ENCODE measurements around the gene CD151.
A peak's percentile ranks its signal among the peaks of the same experiment; 100 is the strongest.

Gene CD151

GRCh38 chr11:838441-839279 is 5.9 kb downstream of the CD151 start:
- DNase-seq (no peak), ATAC-seq (no peak)
- Mint-ChIP-seq H3K9me3 (no peaks in the 10 kb centered on the region), H3K4me1 (peaks cover 70% of the 10 kb centered on the region), H3K27me3 (no peaks in the 10 kb centered on the region), H3K4me3 (no peak overlapping the region), H3K27ac (no peak overlapping the region)

GRCh38 chr11:839280-839623 is 6.5 kb downstream of the CD151 start:
- no peaks in the 10 kb centered on the region for H3K9me3 Mint-ChIP-seq
- no peak for DNase-seq
- no peak overlapping the region for H3K4me3 Mint-ChIP-seq
- H3K27ac Mint-ChIP-seq, result peak overlapping the region in 1 of 2 donors; percentile 83
- ATAC-seq, result no peak
- H3K4me1 Mint-ChIP-seq, result peaks cover 70% of the 10 kb centered on the region
- no peaks in the 10 kb centered on the region for H3K27me3 Mint-ChIP-seq

- Mint-ChIP-seq H3K4me1 (peaks cover 70% of the 10 kb centered on the region), H3K27ac (peak overlapping the region in 1 of 2 donors; percentile 83), H3K4me3 (peak overlapping the region in 1 of 2 donors; percentile 88), H3K27me3 (no peaks in the 10 kb centered on the region), H3K9me3 (no peaks in the 10 kb centered on the region)
- no peak for ATAC-seq
- no peak for DNase-seq
Measured at GRCh38 chr11:839875-840617, 7.3 kb downstream of the CD151 start.

GRCh38 chr11:841981-842369 is 9.2 kb downstream of the CD151 start:
- H3K27me3 Mint-ChIP-seq, result no peaks in the 10 kb centered on the region
- H3K27ac Mint-ChIP-seq, result peak overlapping the region; percentile 93 to 95
- peaks cover 75% of the 10 kb centered on the region for H3K4me1 Mint-ChIP-seq
- H3K4me3 Mint-ChIP-seq, result peak overlapping the region; percentile 88 to 89
- ATAC-seq (peak; percentile 41), DNase-seq (no peak)
- H3K9me3 Mint-ChIP-seq, result no peaks in the 10 kb centered on the region

GRCh38 chr11:842370-843002 is 9.7 kb downstream of the CD151 start, which contains the start of the genes POLR2L and TSPAN4:
TSS of gene POLR2L (minus strand) at chr11:842529. CDS start at chr11:842508, 21 bp downstream.
TSS of gene TSPAN4 (plus strand) at chr11:842852. CDS start at chr11:850305, 7,453 bp downstream.
- DNase-seq (peak; percentile 89 to 90), ATAC-seq (peak; percentile 75)
- Mint-ChIP-seq H3K9me3 (no peaks in the 10 kb centered on the region), H3K4me1 (peaks cover 71% of the 10 kb centered on the region), H3K4me3 (peak within 1 kb of the TSS; percentile 89 to 94), H3K27ac (peak within 1 kb of the TSS; percentile 93 to 95), H3K27me3 (no peaks in the 10 kb centered on the region)

- DNase-seq (no peak), ATAC-seq (peak; percentile 2)
- Mint-ChIP-seq H3K27me3 (peaks cover under 1% of the 10 kb centered on the region), H3K4me1 (peaks cover 68% of the 10 kb centered on the region), H3K4me3 (peak overlapping the region; percentile 89 to 94), H3K9me3 (no peaks in the 10 kb centered on the region), H3K27ac (peak overlapping the region; percentile 85)
Measured at GRCh38 chr11:843086-843734, 10.5 kb downstream of the CD151 start.

- Mint-ChIP-seq H3K4me3 (peak overlapping the region; percentile 89 to 94), H3K4me1 (peaks cover 68% of the 10 kb centered on the region), H3K27ac (peak overlapping the region; percentile 85), H3K9me3 (no peaks in the 10 kb centered on the region), H3K27me3 (peaks cover 9% of the 10 kb centered on the region)
- ATAC-seq (peak; percentile 42), DNase-seq (no peak)
Measured at GRCh38 chr11:843818-844692, 11.3 kb downstream of the CD151 start.

- ATAC-seq (peak; percentile 20), DNase-seq (peak in 1 of 2 donors; percentile 61)
- Mint-ChIP-seq H3K9me3 (no peaks in the 10 kb centered on the region), H3K27ac (peak overlapping the region in 1 of 2 donors; percentile 42), H3K4me1 (peaks cover 66% of the 10 kb centered on the region), H3K4me3 (peak overlapping the region; percentile 59 to 94), H3K27me3 (peaks cover 11% of the 10 kb centered on the region)
Measured at GRCh38 chr11:844693-845644, 12.2 kb downstream of the CD151 start.

- ATAC-seq (no peak), DNase-seq (no peak)
- peaks cover 11% of the 10 kb centered on the region for H3K27me3 Mint-ChIP-seq
- peak overlapping the region in 1 of 2 donors; percentile 71 for H3K27ac Mint-ChIP-seq
- no peaks in the 10 kb centered on the region for H3K9me3 Mint-ChIP-seq
- H3K4me1 Mint-ChIP-seq, result peaks cover 56% of the 10 kb centered on the region
- peak overlapping the region in 1 of 2 donors; percentile 5 for H3K4me3 Mint-ChIP-seq
Measured at GRCh38 chr11:845872-846495, 13.2 kb downstream of the CD151 start.

- H3K4me3 Mint-ChIP-seq, result no peak overlapping the region
- H3K27ac Mint-ChIP-seq, result peak overlapping the region in 1 of 2 donors; percentile 71
- DNase-seq, result no peak
Measured at GRCh38 chr11:846496-847098, 13.8 kb downstream of the CD151 start.

GRCh38 chr11:847876-848275 is 15.1 kb downstream of the CD151 start:
- no peaks in the 10 kb centered on the region for H3K9me3 Mint-ChIP-seq
- ATAC-seq, result no peak

More at GRCh38 chr11:846496-847098, 13.8 kb downstream of the CD151 start:
- Mint-ChIP-seq H3K4me1 (peaks cover 50% of the 10 kb centered on the region), H3K27me3 (peaks cover 11% of the 10 kb centered on the region), H3K9me3 (no peaks in the 10 kb centered on the region)
- no peak for ATAC-seq

GRCh38 chr11:848380-848931 is 15.7 kb downstream of the CD151 start:
- peak; percentile 71 to 72 for DNase-seq
- ATAC-seq, result peak; percentile 52
- Mint-ChIP-seq H3K27me3 (peaks cover 11% of the 10 kb centered on the region), H3K9me3 (no peaks in the 10 kb centered on the region), H3K4me3 (peak overlapping the region; percentile 17 to 84), H3K27ac (no peak overlapping the region), H3K4me1 (peaks cover 47% of the 10 kb centered on the region)

More at GRCh38 chr11:847876-848275, 15.1 kb downstream of the CD151 start:
- no peak for DNase-seq
- H3K4me3 Mint-ChIP-seq, result no peak overlapping the region
- peaks cover 11% of the 10 kb centered on the region for H3K27me3 Mint-ChIP-seq
- no peak overlapping the region for H3K27ac Mint-ChIP-seq
- H3K4me1 Mint-ChIP-seq, result peaks cover 50% of the 10 kb centered on the region
